Tibial nerve (tissue), 4 donors: ENCODE data around the gene RAB30. TPM values are rescaled to one million over a fixed set of nuclear protein-coding genes. Genes with fewer than 3 reads are reported as not detected.
A peak's percentile ranks its signal among the peaks of the same experiment; 100 is the strongest.

Source experiments
- DNase-seq, 2 donors: peaks; one replicate each; pipeline ENCODE4 v3.0.0-alpha.2; 2019; ENCODE audit warnings: low spot score in 2 of 2
- H3K27ac ChIP-seq, 4 donors: fragments of 200-600 bp; sonication (generic) in 3 of 4; one replicate each; pipeline ENCODE4 v1.5.1; 2017 to 2019; ENCODE audit warnings: mild to moderate bottlenecking in 1 of 4
- H3K27me3 ChIP-seq, 2 donors: fragments of 200-600 bp; sonication (generic) in 1 of 2; one replicate each; pipeline versions ENCODE4 v1.5.1 to v1.6.0; 2017 to 2019
- H3K36me3 ChIP-seq, 3 donors: fragments of 200-600 bp; sonication (generic); one replicate each; pipeline ENCODE4 v1.5.1; 2018 to 2019
- H3K4me1 ChIP-seq, 4 donors: fragments of 200-600 bp; sonication (generic) in 3 of 4; one replicate each; pipeline ENCODE4 v1.5.1; 2017 to 2019
- H3K4me3 ChIP-seq, 4 donors: fragments of 200-600 bp; sonication (generic) in 3 of 4; one replicate each; pipeline ENCODE4 v1.5.1; 2017 to 2019; ENCODE audit warnings: mild to moderate bottlenecking in 1 of 4, moderate library complexity in 1 of 4
- H3K9me3 ChIP-seq, 4 donors: fragments of 200-600 bp; sonication (generic) in 3 of 4; one replicate each; pipeline ENCODE4 v1.5.1; 2017 to 2019
- EP300 ChIP-seq, 2 donors: sonication (generic); formaldehyde crosslinking; IDR thresholded peaks; one replicate each; pipeline ENCODE4 v1.6.1; 2017; ENCODE audit warnings: antibody characterized with exemption in 2 of 2, mild to moderate bottlenecking in 1 of 2
- POLR2A ChIP-seq, 2 donors: fragments of 450-650 bp; IDR thresholded peaks; one replicate each; pipeline ENCODE4 v1.6.1; 2017; ENCODE audit warnings: antibody characterized with exemption in 2 of 2, mild to moderate bottlenecking in 2 of 2, moderate library complexity in 2 of 2
- WGBS, 2 donors: methylation state at CpG; one replicate each; pipeline ENCODE4 v1.1.5; 2018; 5-methylcytosine and 5-hydroxymethylcytosine counted together
- total RNA-seq, 4 donors: library from RNA; depleted of rRNA; stranded (reverse); fragments of >200 nt; gene quantifications; one replicate each; pipeline ENCODE4 v1.1.0, GENCODE V29; 2016
- TF ChIP-seq, protein P1 (sequence below), 5 experiments: fragments of 200-600 bp in 3 of 5; fragments of 450-650 bp in 2 of 5; sonication (generic) in 3 of 5; IDR thresholded peaks; one replicate each; pipeline ENCODE4 v1.5.1; 2016 to 2019; ENCODE audit warnings: antibody characterized with exemption in 5 of 5, mild to moderate bottlenecking in 3 of 5, moderate library complexity in 2 of 5

Gene RAB30, protein sequence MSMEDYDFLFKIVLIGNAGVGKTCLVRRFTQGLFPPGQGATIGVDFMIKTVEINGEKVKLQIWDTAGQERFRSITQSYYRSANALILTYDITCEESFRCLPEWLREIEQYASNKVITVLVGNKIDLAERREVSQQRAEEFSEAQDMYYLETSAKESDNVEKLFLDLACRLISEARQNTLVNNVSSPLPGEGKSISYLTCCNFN
- total RNA-seq = 10 to 100 TPM; 19.8 to 50.4 (median 31.2) TPM

DNA sequence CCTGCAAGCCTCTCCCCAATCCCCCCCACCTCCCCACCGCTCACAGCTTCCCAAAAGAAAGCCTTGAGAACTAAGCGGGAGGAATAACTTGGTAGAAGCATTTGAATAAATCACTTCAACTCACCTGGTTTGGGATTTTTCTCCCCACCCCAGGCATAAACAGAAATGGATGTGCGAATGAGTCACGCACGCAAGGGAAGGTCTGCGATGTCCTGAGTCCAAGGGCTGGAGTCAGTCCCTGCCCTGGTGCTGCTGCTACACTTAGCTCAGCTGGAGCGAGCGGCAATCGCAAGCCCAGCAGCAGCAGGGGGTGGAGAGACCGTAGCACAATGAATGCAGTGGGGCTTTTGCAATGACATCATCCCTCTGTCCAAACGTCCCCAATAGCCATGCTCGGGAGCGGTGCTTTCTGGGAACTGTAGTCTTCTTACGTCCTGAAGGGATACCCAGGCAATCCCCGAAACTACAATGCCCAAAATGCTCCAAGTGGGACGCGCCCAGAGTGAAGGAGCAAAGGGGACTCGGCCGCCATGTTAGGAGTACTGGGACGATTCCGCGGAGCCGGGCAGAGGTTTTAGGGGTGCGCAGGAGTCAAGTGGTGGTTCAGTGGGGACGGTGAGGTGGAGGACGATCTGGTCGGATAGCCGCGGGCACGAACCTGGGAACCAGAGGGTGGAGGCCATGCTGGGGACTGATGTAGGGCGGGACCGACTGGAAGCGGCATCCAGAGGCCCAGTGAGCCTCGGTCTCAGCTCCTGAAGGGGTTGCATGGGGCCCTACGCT lies at the start of gene RAB30:
Gene RAB30 (minus strand): TSS at position 331 of the 783 bp plus-strand sequence. CDS start 74,581 bp downstream, outside the sequence.
- peak within 1 kb of the TSS; percentile 73 to 84 (median 76) for H3K4me3 ChIP-seq
- DNase-seq = peak; percentile 93 to 98
- peaks cover 0 to 12% (median 3%) of the 10 kb centered on the region in 3 donors for H3K36me3 ChIP-seq
- peak; percentile 81 to 99 for TF ChIP-seq EP300 (IDR thresholded peaks at IDR 0.05)
- TF ChIP-seq, protein P1, sequence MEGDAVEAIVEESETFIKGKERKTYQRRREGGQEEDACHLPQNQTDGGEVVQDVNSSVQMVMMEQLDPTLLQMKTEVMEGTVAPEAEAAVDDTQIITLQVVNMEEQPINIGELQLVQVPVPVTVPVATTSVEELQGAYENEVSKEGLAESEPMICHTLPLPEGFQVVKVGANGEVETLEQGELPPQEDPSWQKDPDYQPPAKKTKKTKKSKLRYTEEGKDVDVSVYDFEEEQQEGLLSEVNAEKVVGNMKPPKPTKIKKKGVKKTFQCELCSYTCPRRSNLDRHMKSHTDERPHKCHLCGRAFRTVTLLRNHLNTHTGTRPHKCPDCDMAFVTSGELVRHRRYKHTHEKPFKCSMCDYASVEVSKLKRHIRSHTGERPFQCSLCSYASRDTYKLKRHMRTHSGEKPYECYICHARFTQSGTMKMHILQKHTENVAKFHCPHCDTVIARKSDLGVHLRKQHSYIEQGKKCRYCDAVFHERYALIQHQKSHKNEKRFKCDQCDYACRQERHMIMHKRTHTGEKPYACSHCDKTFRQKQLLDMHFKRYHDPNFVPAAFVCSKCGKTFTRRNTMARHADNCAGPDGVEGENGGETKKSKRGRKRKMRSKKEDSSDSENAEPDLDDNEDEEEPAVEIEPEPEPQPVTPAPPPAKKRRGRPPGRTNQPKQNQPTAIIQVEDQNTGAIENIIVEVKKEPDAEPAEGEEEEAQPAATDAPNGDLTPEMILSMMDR (IDR thresholded peaks at IDR 0.05) = peak in 2 of 5 experiments; percentile 16 to 20
- peak; percentile 93 to 96 for TF ChIP-seq POLR2A (IDR thresholded peaks at IDR 0.05)
- WGBS, 2 donors = 0 to 1% methylated on average over 26 to 31 of the region's 35 CpGs
- H3K9me3 ChIP-seq = no peaks in the 10 kb centered on the region
- H3K4me1 ChIP-seq = peaks cover 0 to 52% (median 24%) of the 10 kb centered on the region in 4 donors
- H3K27me3 ChIP-seq = no peaks in the 10 kb centered on the region
- H3K27ac ChIP-seq = peak within 1 kb of the TSS; percentile 91 to 97 (median 94)

DNA sequence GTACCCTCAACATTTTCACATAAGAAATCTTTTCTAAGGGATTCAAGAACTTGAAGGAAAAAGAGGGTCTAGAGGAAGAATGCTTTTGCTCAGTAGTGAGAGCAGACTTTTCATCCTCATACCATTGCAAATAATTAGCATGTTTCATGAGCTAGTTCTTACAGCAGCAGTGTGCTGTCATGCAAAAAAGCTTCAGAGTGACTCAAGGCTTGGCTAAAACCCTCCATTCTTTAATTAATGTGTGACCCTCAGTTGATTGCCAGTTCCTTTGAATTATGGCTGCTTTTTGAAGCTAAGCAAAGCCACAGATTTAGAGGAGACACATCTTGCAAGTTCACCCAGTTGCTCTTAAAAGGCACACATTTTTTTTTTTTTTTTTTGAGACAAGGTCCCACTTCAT lies 48.6 kb upstream of the RAB30 start:
- DNase-seq = no peak
- H3K36me3 ChIP-seq = no peaks in the 10 kb centered on the region
- H3K4me1 ChIP-seq = peaks cover 0 to 22% (median 9%) of the 10 kb centered on the region in 4 donors
- H3K9me3 ChIP-seq = no peaks in the 10 kb centered on the region
- H3K4me3 ChIP-seq = no peak overlapping the region
- no peak overlapping the region for H3K27ac ChIP-seq
- no peak for TF ChIP-seq POLR2A (IDR thresholded peaks at IDR 0.05)
- TF ChIP-seq EP300 (IDR thresholded peaks at IDR 0.05) = no peak
- TF ChIP-seq, protein P1 (IDR thresholded peaks at IDR 0.05) = no peak
- no peaks in the 10 kb centered on the region for H3K27me3 ChIP-seq

DNA sequence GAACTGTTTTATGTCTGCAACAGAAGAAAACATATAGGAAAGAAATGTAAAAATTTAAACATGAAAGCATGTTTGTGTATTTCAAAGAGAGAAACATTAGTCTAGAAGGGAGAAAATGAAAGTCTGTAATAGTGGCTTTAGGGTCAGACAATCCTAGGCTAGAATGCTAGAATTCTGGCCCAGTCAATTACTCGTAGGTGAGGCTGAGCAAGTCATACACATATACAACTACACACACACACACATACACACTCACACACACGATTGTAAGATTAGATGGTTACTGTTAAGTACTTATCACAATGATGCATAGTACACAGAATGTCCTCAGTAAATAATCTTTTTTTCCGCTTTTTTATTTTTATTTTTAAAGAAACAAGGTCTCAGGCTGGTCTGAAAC lies 47.5 kb upstream of the RAB30 start:
- H3K27me3 ChIP-seq = no peaks in the 10 kb centered on the region
- no peaks in the 10 kb centered on the region for H3K36me3 ChIP-seq
- peaks cover 0 to 24% (median 9%) of the 10 kb centered on the region in 4 donors for H3K4me1 ChIP-seq
- H3K27ac ChIP-seq = peak overlapping the region in 1 of 4 donors; percentile 48
- WGBS, 2 donors = 63 to 78% methylated on average over 3 of the region's 3 CpGs
- H3K4me3 ChIP-seq = no peak overlapping the region
- H3K9me3 ChIP-seq = no peaks in the 10 kb centered on the region
- no peak for DNase-seq
- TF ChIP-seq EP300 (IDR thresholded peaks at IDR 0.05) (no peak), POLR2A (IDR thresholded peaks at IDR 0.05) (no peak)
- TF ChIP-seq, protein P1 (IDR thresholded peaks at IDR 0.05) = no peak

DNA sequence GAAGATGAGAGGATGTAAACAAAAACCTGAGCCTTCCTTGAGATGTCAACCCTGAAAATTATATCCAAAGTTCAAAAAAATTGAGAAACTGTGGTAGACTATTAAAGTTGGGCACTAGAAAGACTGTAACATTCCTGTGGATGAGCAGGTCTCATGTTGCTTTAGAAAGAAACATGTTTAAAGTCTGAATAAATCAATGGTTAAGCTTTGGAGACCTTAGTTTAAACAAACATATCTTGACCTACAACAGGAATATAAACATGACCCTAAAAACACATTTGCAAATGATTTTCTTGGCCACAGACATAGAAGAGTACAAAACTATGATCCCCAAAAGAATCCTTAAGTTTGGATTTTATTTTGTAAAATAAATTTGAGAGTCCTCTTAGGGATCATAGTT lies 47.1 kb upstream of the RAB30 start:
- peak overlapping the region in 1 of 4 donors; percentile 48 for H3K27ac ChIP-seq
- no peaks in the 10 kb centered on the region for H3K9me3 ChIP-seq
- H3K4me1 ChIP-seq = peaks cover 0 to 24% (median 9%) of the 10 kb centered on the region in 4 donors
- H3K36me3 ChIP-seq = no peaks in the 10 kb centered on the region
- no peak overlapping the region for H3K4me3 ChIP-seq
- TF ChIP-seq, protein P1 (IDR thresholded peaks at IDR 0.05) = no peak
- TF ChIP-seq POLR2A (IDR thresholded peaks at IDR 0.05) (no peak), EP300 (IDR thresholded peaks at IDR 0.05) (no peak)
- no peaks in the 10 kb centered on the region for H3K27me3 ChIP-seq
- no peak for DNase-seq
